Neural progenitor cell (in vitro differentiated cells): Measurements from ENCODE around the gene BRD3. TPM values are rescaled to one million over a fixed set of nuclear protein-coding genes. Genes with fewer than 3 reads are reported as not detected.

ENCODE experiments used
- DNase-seq: peaks from one replicate; pipeline ENCODE4 v3.0.0-alpha.2; 2016; ENCODE audit warnings: low spot score
- H2AFZ ChIP-seq: fragments of 200-600 bp; sonication (generic); replicated peaks from 2 replicates; pipeline ENCODE4 v1.6.1; 2016; ENCODE audit warnings: antibody characterized with exemption
- H3F3A ChIP-seq: fragments of 200-600 bp; sonication (generic); 2 replicates; pipeline ENCODE4 v1.6.1; 2016; ENCODE audit warnings: antibody characterized with exemption, low read depth
- H3K27ac ChIP-seq: fragments of 200-600 bp; sonication (generic); 2 replicates; pipeline ENCODE4 v1.5.1; 2016; ENCODE audit warnings: mild to moderate bottlenecking
- H3K27me3 ChIP-seq: fragments of 200-600 bp; sonication (generic); 2 replicates; pipeline ENCODE4 v1.6.1; 2016; ENCODE audit warnings: mild to moderate bottlenecking, moderate library complexity
- H3K36me3 ChIP-seq: fragments of 200-600 bp; sonication (generic); 2 replicates; pipeline ENCODE4 v1.5.1; 2016
- H3K4me1 ChIP-seq: fragments of 200-600 bp; sonication (generic); 2 replicates; pipeline ENCODE4 v1.6.1; 2016; ENCODE audit warnings: mixed run types
- H3K4me2 ChIP-seq: fragments of 200-600 bp; sonication (generic); 2 replicates; pipeline ENCODE4 v1.6.1; 2016
- H3K4me3 ChIP-seq: fragments of 200-600 bp; sonication (generic); 2 replicates; pipeline ENCODE4 v1.5.1; 2016
- H3K79me2 ChIP-seq: fragments of 200-600 bp; sonication (generic); 2 replicates; pipeline ENCODE4 v1.6.1; 2016; ENCODE audit warnings: low read depth
- H3K9ac ChIP-seq: fragments of 200-600 bp; sonication (generic); 2 replicates; pipeline ENCODE4 v1.6.1; 2016
- H3K9me3 ChIP-seq: fragments of 200-600 bp; sonication (generic); 2 replicates; pipeline ENCODE4 v1.5.1; 2016; ENCODE audit warnings: low read depth
- H4K20me1 ChIP-seq: fragments of 200-600 bp; sonication (generic); 2 replicates; pipeline ENCODE4 v1.6.1; 2016; ENCODE audit warnings: low read depth
- H3K27ac Mint-ChIP-seq: 3 replicates; pipeline ENCODE4 v1.8.0; 2021; ENCODE audit warnings: mixed read lengths
- H3K27me3 Mint-ChIP-seq: 2 replicates; pipeline ENCODE4 v1.8.0; 2022; ENCODE audit warnings: low read depth, mild to moderate bottlenecking, inconsistent platforms, moderate library complexity, mixed read lengths; ENCODE audit not compliant: insufficient read depth
- H3K36me3 Mint-ChIP-seq: 3 replicates; pipeline ENCODE4 v1.8.0; 2021; ENCODE audit warnings: mixed read lengths
- H3K4me1 Mint-ChIP-seq: 3 replicates; pipeline ENCODE4 v1.8.0; 2021; ENCODE audit warnings: mixed read lengths
- H3K4me3 Mint-ChIP-seq: 3 replicates; pipeline ENCODE4 v1.8.0; 2021; ENCODE audit warnings: mild to moderate bottlenecking, moderate library complexity, mixed read lengths
- H3K9me3 Mint-ChIP-seq: 3 replicates; pipeline ENCODE4 v1.8.0; 2020; ENCODE audit warnings: mixed read lengths
- EZH2 ChIP-seq: fragments of 200-600 bp; sonication (generic); IDR thresholded peaks from 2 replicates; pipeline ENCODE4 v1.6.1; 2017; ENCODE audit warnings: antibody characterized with exemption, mild to moderate bottlenecking, moderate library complexity
- EZH2phosphoT487 ChIP-seq: fragments of 200-600 bp; sonication (generic); IDR thresholded peaks from 2 replicates; pipeline ENCODE4 v1.6.1; 2017; ENCODE audit warnings: antibody characterized with exemption
- total RNA-seq: library from RNA; depleted of rRNA; stranded (reverse); fragments of >200 nt; gene quantifications from 2 replicates; pipeline ENCODE4 v1.2.3, GENCODE V29; 2015; ENCODE audit warnings: low replicate concordance
- TF ChIP-seq, protein P1 (sequence below): fragments of 200-600 bp; sonication (generic); IDR thresholded peaks from 2 replicates; pipeline ENCODE4 v1.5.1; 2017; ENCODE audit warnings: antibody characterized with exemption, mild to moderate bottlenecking

Gene BRD3
- total RNA-seq, 1 donor from 2014 or later = 14.8 TPM

DNA sequence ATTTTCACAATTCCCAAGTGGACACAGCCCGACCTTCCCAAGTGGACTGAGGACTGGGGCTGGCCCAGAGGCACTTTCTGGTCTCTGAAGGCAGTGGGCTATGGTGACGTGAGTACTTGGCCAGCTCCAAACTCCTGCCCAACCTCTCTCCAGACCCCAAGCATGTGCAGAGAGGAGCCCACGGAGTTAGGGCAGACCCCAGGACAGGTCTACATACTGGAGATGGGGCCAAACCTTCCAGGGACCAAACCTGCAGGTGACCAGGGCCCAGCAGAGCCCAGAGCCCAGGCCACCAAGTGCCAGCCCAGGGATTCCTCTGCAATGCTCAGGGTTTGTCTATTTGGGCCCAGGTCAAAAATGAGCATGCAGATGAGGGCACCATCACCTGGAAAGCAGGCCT is 15.3 kb downstream of the BRD3 start:
- H3K9ac ChIP-seq = no peak overlapping the region
- H3K4me2 ChIP-seq = no peak overlapping the region
- H3K27ac ChIP-seq = no peak overlapping the region
- H3K79me2 ChIP-seq = peaks cover 48% of the 10 kb centered on the region
- H3K36me3 ChIP-seq = no peaks in the 10 kb centered on the region
- no peaks in the 10 kb centered on the region for H3K9me3 ChIP-seq
- H3K36me3 Mint-ChIP-seq = peaks cover 8% of the 10 kb centered on the region
- H3K27me3 Mint-ChIP-seq = peaks cover 2% of the 10 kb centered on the region
- H3K4me3 Mint-ChIP-seq = no peak overlapping the region
- H2AFZ ChIP-seq = no peak overlapping the region
- no peak for DNase-seq
- no peaks in the 10 kb centered on the region for H3K27me3 ChIP-seq
- H3K4me3 ChIP-seq = no peak overlapping the region
- no peaks in the 10 kb centered on the region for H3K9me3 Mint-ChIP-seq
- peaks cover 12% of the 10 kb centered on the region for H3K4me1 Mint-ChIP-seq
- no peaks in the 10 kb centered on the region for H3F3A ChIP-seq
- TF ChIP-seq, protein P1, sequence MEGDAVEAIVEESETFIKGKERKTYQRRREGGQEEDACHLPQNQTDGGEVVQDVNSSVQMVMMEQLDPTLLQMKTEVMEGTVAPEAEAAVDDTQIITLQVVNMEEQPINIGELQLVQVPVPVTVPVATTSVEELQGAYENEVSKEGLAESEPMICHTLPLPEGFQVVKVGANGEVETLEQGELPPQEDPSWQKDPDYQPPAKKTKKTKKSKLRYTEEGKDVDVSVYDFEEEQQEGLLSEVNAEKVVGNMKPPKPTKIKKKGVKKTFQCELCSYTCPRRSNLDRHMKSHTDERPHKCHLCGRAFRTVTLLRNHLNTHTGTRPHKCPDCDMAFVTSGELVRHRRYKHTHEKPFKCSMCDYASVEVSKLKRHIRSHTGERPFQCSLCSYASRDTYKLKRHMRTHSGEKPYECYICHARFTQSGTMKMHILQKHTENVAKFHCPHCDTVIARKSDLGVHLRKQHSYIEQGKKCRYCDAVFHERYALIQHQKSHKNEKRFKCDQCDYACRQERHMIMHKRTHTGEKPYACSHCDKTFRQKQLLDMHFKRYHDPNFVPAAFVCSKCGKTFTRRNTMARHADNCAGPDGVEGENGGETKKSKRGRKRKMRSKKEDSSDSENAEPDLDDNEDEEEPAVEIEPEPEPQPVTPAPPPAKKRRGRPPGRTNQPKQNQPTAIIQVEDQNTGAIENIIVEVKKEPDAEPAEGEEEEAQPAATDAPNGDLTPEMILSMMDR = no peak
- TF ChIP-seq EZH2phosphoT487 (no peak), EZH2 (no peak)
- peaks cover 88% of the 10 kb centered on the region for H4K20me1 ChIP-seq
- H3K27ac Mint-ChIP-seq = no peak overlapping the region
- H3K4me1 ChIP-seq = peaks cover 5% of the 10 kb centered on the region

DNA sequence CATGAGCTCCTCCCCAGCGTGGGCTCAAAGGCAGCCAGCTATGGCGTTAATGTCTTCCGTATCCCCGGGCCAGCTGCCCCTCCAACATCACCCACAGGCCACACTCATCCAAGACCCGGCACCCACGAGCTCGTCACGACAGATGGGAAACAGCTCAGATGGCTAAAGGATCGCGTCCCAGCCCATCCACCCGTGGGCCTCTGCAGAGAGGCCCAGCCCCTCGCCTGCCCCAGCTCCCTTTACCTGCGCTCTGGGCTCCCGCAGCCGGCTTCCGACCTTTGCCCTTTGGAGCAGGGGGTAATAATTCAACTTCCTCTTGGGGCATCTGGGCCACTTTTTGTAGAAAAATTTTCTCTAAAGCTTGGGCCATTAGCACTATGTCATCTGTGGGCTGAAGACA is 16.5 kb downstream of the BRD3 start:
- Histone ChIP-seq H3F3A (no peaks in the 10 kb centered on the region), H4K20me1 (peaks cover 88% of the 10 kb centered on the region), H3K79me2 (peaks cover 37% of the 10 kb centered on the region), H3K4me3 (no peak overlapping the region), H3K4me2 (no peak overlapping the region), H3K27ac (no peak overlapping the region), H3K36me3 (no peaks in the 10 kb centered on the region), H3K4me1 (no peaks in the 10 kb centered on the region), H3K9me3 (no peaks in the 10 kb centered on the region), H3K9ac (no peak overlapping the region), H2AFZ (no peak overlapping the region), H3K27me3 (no peaks in the 10 kb centered on the region)
- no peak for DNase-seq
- Mint-ChIP-seq H3K4me1 (peaks cover 2% of the 10 kb centered on the region), H3K27ac (no peak overlapping the region), H3K4me3 (no peak overlapping the region), H3K9me3 (no peaks in the 10 kb centered on the region), H3K36me3 (peaks cover 8% of the 10 kb centered on the region), H3K27me3 (peaks cover 2% of the 10 kb centered on the region)
- TF ChIP-seq EZH2phosphoT487 (no peak), EZH2 (no peak)
- TF ChIP-seq, protein P1 = no peak

DNA sequence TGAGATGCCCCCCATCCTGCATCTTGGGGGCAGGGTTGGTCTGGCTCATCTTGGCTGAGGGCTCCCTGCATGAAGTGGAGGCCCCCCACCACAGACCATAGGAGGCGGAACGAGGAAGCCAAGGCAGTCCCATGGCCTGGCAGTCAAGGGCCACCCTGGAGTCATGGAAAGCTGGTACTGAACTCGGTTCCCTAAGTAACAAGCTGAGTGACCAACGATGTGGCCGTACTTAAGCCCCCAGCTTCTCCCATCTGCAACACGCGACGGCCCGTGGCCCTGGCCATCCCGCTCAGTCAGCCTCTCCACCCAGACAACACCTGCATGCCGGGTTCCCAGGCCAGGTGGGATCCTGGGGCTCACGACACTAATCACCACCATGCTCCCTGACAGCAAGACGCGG is 17.1 kb downstream of the BRD3 start:
- no peaks in the 10 kb centered on the region for H3K4me1 Mint-ChIP-seq
- Histone ChIP-seq H3K27me3 (no peaks in the 10 kb centered on the region), H3K4me2 (no peak overlapping the region), H3K4me1 (no peaks in the 10 kb centered on the region), H3K9ac (no peak overlapping the region), H3K27ac (no peak overlapping the region), H3F3A (no peaks in the 10 kb centered on the region), H3K4me3 (no peak overlapping the region), H4K20me1 (peaks cover 88% of the 10 kb centered on the region), H2AFZ (no peak overlapping the region), H3K79me2 (peaks cover 31% of the 10 kb centered on the region), H3K36me3 (no peaks in the 10 kb centered on the region), H3K9me3 (no peaks in the 10 kb centered on the region)
- H3K9me3 Mint-ChIP-seq = no peaks in the 10 kb centered on the region
- DNase-seq = no peak
- H3K27me3 Mint-ChIP-seq = peaks cover 2% of the 10 kb centered on the region
- H3K36me3 Mint-ChIP-seq = peaks cover 8% of the 10 kb centered on the region
- no peak for TF ChIP-seq EZH2
- no peak for TF ChIP-seq EZH2phosphoT487
- TF ChIP-seq, protein P1 = no peak
- H3K27ac Mint-ChIP-seq = no peak overlapping the region
- H3K4me3 Mint-ChIP-seq = no peak overlapping the region
